Measurements from ENCODE around the gene SLX4IP. TPM values are rescaled to one million over a fixed set of nuclear protein-coding genes. Genes with fewer than 3 reads are reported as not detected.

SLX4IP gene
- total and polyA plus RNA-seq, 12 donors, result 2.8 to 8.2 (median 4.8) TPM

DNA sequence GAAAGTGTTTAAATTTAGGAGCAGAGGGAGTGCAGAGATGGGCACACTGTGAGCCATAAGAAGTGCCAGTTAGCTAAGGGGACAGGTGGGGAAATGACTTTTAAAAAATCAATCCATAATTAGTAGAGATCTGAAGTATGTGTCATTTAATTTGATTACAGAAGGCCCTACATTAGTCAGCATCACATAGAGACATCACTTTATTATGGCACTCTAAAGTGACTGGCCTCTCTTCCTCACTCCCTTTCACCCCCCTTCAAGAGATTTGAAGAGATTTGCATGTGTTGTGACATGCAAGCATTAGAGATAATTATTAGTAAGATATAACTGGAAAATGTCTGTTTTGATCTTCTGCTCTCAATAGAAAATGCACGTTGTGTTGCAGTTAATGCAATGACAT lies 86.7 kb downstream of the SLX4IP start:
- intact Hi-C loops (cut with DNase I), result no loop called here
- Histone ChIP-seq H3K4me1 (replicated peaks in 1 of 2) (peaks cover 9 to 27% of the 10 kb centered on the region in 2 donors), H3K9me3 (replicated peaks in 1 of 3) (no peaks in the 10 kb centered on the region), H3K4me3 (no peak overlapping the region), H3K36me3 (replicated peaks in 1 of 2) (no peaks in the 10 kb centered on the region), H3K27me3 (no peaks in the 10 kb centered on the region), H3K27ac (no peak overlapping the region)
- 74 to 89% (median 81%) methylated on average over 1 of the region's 1 CpG for WGBS, 4 donors
- DNase-seq, result no peak
- TF ChIP-seq, protein P1, sequence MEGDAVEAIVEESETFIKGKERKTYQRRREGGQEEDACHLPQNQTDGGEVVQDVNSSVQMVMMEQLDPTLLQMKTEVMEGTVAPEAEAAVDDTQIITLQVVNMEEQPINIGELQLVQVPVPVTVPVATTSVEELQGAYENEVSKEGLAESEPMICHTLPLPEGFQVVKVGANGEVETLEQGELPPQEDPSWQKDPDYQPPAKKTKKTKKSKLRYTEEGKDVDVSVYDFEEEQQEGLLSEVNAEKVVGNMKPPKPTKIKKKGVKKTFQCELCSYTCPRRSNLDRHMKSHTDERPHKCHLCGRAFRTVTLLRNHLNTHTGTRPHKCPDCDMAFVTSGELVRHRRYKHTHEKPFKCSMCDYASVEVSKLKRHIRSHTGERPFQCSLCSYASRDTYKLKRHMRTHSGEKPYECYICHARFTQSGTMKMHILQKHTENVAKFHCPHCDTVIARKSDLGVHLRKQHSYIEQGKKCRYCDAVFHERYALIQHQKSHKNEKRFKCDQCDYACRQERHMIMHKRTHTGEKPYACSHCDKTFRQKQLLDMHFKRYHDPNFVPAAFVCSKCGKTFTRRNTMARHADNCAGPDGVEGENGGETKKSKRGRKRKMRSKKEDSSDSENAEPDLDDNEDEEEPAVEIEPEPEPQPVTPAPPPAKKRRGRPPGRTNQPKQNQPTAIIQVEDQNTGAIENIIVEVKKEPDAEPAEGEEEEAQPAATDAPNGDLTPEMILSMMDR (IDR thresholded peaks at IDR 0.05), result no peak
- no peak for TF ChIP-seq POLR2A (IDR thresholded peaks at IDR 0.05)

DNA sequence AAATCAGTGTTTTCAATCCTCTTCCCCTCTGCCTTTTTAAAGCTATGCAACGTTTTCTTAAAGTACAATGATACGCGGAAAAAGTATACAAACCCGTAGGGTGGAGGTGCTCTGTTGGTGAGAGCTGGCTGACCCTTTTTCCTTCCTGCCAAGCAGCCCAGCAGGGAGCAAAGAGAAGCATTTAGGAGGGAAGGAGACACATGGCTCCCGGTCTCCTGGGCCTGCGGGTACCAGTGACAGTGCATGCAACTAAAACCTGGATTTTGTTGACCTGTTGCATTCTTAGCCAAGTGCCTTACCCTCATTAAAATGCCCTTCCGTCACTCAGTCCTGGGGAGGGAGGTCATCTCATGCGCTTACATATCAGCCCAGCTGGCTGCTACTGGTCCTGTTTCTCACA lies 87.2 kb downstream of the SLX4IP start:
- WGBS, 4 donors, result 87 to 96% (median 90%) methylated on average over 8 of the region's 8 CpGs
- no peak overlapping the region for H3K4me3 ChIP-seq
- H3K9me3 ChIP-seq (replicated peaks in 1 of 3), result no peaks in the 10 kb centered on the region
- DNase-seq, result no peak
- H3K27ac ChIP-seq, result no peak overlapping the region
- H3K4me1 ChIP-seq (replicated peaks in 1 of 2), result peaks cover 9 to 27% of the 10 kb centered on the region in 2 donors
- no peaks in the 10 kb centered on the region for H3K27me3 ChIP-seq
- no peaks in the 10 kb centered on the region for H3K36me3 ChIP-seq (replicated peaks in 1 of 2)
- intact Hi-C loops (cut with DNase I), result no loop called here
- TF ChIP-seq POLR2A (IDR thresholded peaks at IDR 0.05), result no peak
- TF ChIP-seq, protein P1 (IDR thresholded peaks at IDR 0.05), result no peak

DNA sequence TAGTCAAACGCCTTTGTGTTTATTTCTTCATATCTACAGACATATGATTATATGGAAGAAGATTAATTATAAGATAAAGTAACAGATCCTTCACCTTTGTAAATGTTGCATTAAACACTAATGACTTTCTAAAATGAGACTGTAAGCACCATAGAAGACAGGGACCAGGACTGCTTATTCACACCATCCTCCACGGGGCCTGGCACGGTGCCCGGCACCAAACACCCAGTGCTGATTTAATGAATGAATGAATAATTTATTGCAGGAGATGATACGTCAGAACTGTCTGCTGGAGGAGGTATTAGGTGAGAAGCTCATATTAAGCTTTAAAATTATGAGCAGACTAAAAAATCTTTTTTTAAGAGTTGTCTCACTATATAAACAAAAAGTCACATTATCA lies 88.3 kb downstream of the SLX4IP start:
- no peaks in the 10 kb centered on the region for H3K9me3 ChIP-seq (replicated peaks in 1 of 3)
- no peaks in the 10 kb centered on the region for H3K27me3 ChIP-seq
- H3K27ac ChIP-seq, result peak overlapping the region in 1 of 5 donors; percentile 15
- H3K4me3 ChIP-seq, result no peak overlapping the region
- WGBS, 4 donors, result 72 to 78% (median 77%) methylated on average over 5 of the region's 5 CpGs
- no peaks in the 10 kb centered on the region for H3K36me3 ChIP-seq (replicated peaks in 1 of 2)
- TF ChIP-seq, protein P1 (IDR thresholded peaks at IDR 0.05), result no peak
- intact Hi-C loops (cut with DNase I), result no loop called here
- no peak for DNase-seq
- peaks cover 9 to 27% of the 10 kb centered on the region in 2 donors for H3K4me1 ChIP-seq (replicated peaks in 1 of 2)

DNA sequence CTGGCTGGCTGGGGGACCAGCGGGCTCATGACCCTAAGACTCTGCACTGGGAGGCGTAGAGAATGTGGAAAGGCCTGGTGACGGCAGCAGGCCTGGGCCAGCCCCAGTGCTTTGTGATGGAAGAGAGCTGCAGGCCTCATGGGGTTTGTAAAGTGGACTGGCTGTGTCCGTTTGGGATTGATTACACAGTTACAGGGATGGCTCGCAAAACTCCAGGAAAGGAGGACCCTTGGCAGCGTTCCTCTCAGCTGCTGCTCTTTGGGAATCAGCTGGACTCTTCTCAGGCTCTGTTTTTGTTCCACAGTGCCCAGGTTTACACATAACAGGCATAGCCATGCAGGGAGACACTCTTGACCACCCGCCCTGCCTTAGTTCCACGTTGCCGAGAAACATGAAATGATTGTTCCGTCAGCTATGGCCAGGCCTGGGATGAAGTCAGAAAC lies 89.0 kb downstream of the SLX4IP start:
- H3K9me3 ChIP-seq (replicated peaks in 1 of 3), result no peaks in the 10 kb centered on the region
- H3K27me3 ChIP-seq, result no peaks in the 10 kb centered on the region
- peak in 5 of 7 donors; percentile 13 to 70 (median 33) for DNase-seq
- no peak for TF ChIP-seq POLR2A (IDR thresholded peaks at IDR 0.05)
- WGBS, 4 donors, result 61 to 77% (median 70%) methylated on average over 9 to 10 of the region's 10 CpGs
- intact Hi-C loops (cut with DNase I), result no loop called here
- H3K4me3 ChIP-seq, result no peak overlapping the region
- peaks cover 9 to 27% of the 10 kb centered on the region in 2 donors for H3K4me1 ChIP-seq (replicated peaks in 1 of 2)
- peak overlapping the region in 2 of 5 donors; percentile 15 to 27 for H3K27ac ChIP-seq
- no peaks in the 10 kb centered on the region for H3K36me3 ChIP-seq (replicated peaks in 1 of 2)

DNA sequence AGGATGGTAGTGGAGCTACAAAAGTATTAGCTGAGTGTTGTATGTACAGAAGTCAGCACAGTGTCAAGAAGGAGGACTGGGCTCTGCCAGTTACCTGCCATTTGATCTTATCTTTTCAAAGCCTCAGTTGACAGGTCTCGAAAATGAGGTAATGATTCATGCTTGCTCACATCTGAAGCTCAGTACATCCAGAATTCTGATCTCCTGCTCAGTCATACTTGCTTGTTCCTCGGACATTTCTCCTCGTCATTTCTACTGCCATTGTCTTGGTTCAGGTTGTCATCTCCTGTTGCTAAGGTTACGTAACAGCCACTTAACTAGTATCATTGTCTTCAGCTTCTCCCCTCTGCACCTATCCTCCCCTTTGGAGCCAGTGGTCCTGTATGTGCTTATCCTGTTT lies 89.5 kb downstream of the SLX4IP start:
- H3K9me3 ChIP-seq (replicated peaks in 1 of 3), result no peaks in the 10 kb centered on the region
- H3K4me1 ChIP-seq (replicated peaks in 1 of 2), result peaks cover 9 to 27% of the 10 kb centered on the region in 2 donors
- H3K27me3 ChIP-seq, result no peaks in the 10 kb centered on the region
- H3K27ac ChIP-seq, result peak overlapping the region in 2 of 5 donors; percentile 15 to 27
- no peak for DNase-seq
- TF ChIP-seq POLR2A (IDR thresholded peaks at IDR 0.05), result no peak
- TF ChIP-seq, protein P1 (IDR thresholded peaks at IDR 0.05), result no peak
- H3K36me3 ChIP-seq (replicated peaks in 1 of 2), result no peaks in the 10 kb centered on the region
- WGBS, 4 donors, result 66 to 83% (median 72%) methylated on average over 4 of the region's 4 CpGs
- intact Hi-C loops (cut with DNase I), result no loop called here
- no peak overlapping the region for H3K4me3 ChIP-seq

Data from adrenal gland (tissue), 12 donors.